ENCODE data around the gene PLPPR1.

Gene PLPPR1

GRCh38 chr9:101165131-101165530, 136.6 kb downstream of the PLPPR1 start:
- DNase-seq (ENCODE audit: low spot score) = no peak
- no peak for TF ChIP-seq CTCF (IDR thresholded peaks at IDR 0.05; ENCODE audit: extremely low read depth, insufficient read depth, missing control alignments)
- in situ Hi-C loops (cut with MboI; ENCODE audit: low pct_unique_long_range_greater_than_20kb, low sequenced_read_pairs, unreplicated experiment) = no loop called here

- TF ChIP-seq CTCF (IDR thresholded peaks at IDR 0.05; ENCODE audit: extremely low read depth, insufficient read depth, missing control alignments) = no peak
- in situ Hi-C loops (cut with MboI; ENCODE audit: low pct_unique_long_range_greater_than_20kb, low sequenced_read_pairs, unreplicated experiment) = no loop called here
- DNase-seq (ENCODE audit: low spot score) = no peak
These were observed 139.1 kb downstream of the PLPPR1 start for GRCh38 chr9:101167490-101168134.

- TF ChIP-seq CTCF (IDR thresholded peaks at IDR 0.05; ENCODE audit: extremely low read depth, insufficient read depth, missing control alignments) = no peak
- in situ Hi-C loops (cut with MboI; ENCODE audit: low pct_unique_long_range_greater_than_20kb, low sequenced_read_pairs, unreplicated experiment) = no loop called here
- no peak for DNase-seq (ENCODE audit: low spot score)
These were observed 144.1 kb downstream of the PLPPR1 start for GRCh38 chr9:101172616-101173015.

GRCh38 chr9:101173907-101174306, 145.4 kb downstream of the PLPPR1 start:
- TF ChIP-seq CTCF (IDR thresholded peaks at IDR 0.05; ENCODE audit: extremely low read depth, insufficient read depth, missing control alignments) = no peak
- no peak for DNase-seq (ENCODE audit: low spot score)
- in situ Hi-C loops (cut with MboI; ENCODE audit: low pct_unique_long_range_greater_than_20kb, low sequenced_read_pairs, unreplicated experiment) = no loop called here

GRCh38 chr9:101176384-101176783, 147.9 kb downstream of the PLPPR1 start:
- no peak for TF ChIP-seq CTCF (IDR thresholded peaks at IDR 0.05; ENCODE audit: extremely low read depth, insufficient read depth, missing control alignments)
- DNase-seq (ENCODE audit: low spot score) = no peak
- in situ Hi-C loops (cut with MboI; ENCODE audit: low pct_unique_long_range_greater_than_20kb, low sequenced_read_pairs, unreplicated experiment) = no loop called here

- in situ Hi-C loops (cut with MboI; ENCODE audit: low pct_unique_long_range_greater_than_20kb, low sequenced_read_pairs, unreplicated experiment) = no loop called here
- DNase-seq (ENCODE audit: low spot score) = no peak
- no peak for TF ChIP-seq CTCF (IDR thresholded peaks at IDR 0.05; ENCODE audit: extremely low read depth, insufficient read depth, missing control alignments)
These were observed 156.3 kb downstream of the PLPPR1 start for GRCh38 chr9:101184813-101185278.

Measured in GM13977 (cell line).